Medulla oblongata (tissue), 1 donor: ENCODE results near the gene RDH11.
"Not testable (repeated sequence)": the region's sequence is repeated elsewhere in the genome, so short reads cannot be mapped to it uniquely, and the experiment has no call there.

ENCODE experiments used
- DNase-seq: peaks from one replicate; pipeline ENCODE4 v3.0.0-alpha.2; 2015; ENCODE audit errors: extremely low spot score

Gene RDH11

GRCh38 chr14:67704484-67705089 is 9.0 kb upstream of the RDH11 start:
- DNase-seq = peak; percentile 94

DNA sequence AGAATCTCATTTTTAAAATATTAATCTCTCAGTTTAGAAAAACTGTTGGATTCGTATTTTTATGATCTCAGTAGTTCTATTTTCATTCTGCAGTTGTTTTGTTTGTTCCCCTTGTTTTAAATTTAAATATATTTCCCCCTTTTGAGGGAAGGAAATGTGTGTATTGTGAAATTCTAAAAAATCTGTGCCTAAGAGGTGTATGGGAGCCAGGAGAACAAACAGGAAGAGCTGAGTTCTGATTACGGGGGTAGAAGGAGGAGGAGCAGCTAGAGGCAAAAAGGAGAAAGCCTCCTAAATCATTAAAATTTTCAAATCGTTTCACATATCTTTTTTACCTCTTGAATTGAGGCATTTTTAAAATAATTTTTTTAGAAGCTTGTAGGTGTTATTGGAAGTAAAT is 8.4 kb upstream of the RDH11 start:
- DNase-seq = peak; percentile 22

- not testable (repeated sequence) for DNase-seq
Measured at GRCh38 chr14:67701492-67701891, 5.9 kb upstream of the RDH11 start, which contains the start of gene RDH12. Gene RDH12 (plus strand): TSS chr14:67701886. CDS start chr14:67722643, 20,757 bp downstream.

- DNase-seq = no peak
Measured at GRCh38 chr14:67698179-67698578, 2.6 kb upstream of the RDH11 start.

GRCh38 chr14:67697006-67697405 is 1.4 kb upstream of the RDH11 start:
- no peak for DNase-seq

- DNase-seq = peak; percentile 55
Measured at GRCh38 chr14:67694791-67695393, 672 bp downstream of the RDH11 start.

- no peak for DNase-seq
Measured at GRCh38 chr14:67690011-67690410, 5.6 kb downstream of the RDH11 start.

DNA sequence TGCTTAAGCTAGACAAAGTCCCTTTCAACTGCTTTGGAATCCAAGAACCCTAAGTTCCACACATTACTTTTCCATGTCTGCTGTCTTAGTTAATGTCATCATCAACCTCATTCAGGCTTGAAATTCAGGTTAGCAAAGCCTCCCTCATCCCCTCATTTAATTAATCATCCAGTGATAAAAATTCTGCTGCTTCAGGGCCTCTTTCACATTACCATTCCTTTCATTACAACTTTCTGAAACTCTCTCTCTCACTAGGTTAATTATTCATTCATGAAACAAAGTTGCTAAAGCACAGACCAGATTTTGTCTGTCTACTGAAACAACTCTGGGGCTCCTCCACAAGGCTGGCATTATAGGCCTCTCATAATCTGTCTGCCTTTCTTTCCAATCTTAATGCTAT is 11.7 kb downstream of the RDH11 start:
- DNase-seq = no peak

- no peak for DNase-seq
Measured at GRCh38 chr14:67680941-67681340, 14.6 kb downstream of the RDH11 start.

- DNase-seq = no peak
Measured at GRCh38 chr14:67680121-67680602, 15.4 kb downstream of the RDH11 start.

DNA sequence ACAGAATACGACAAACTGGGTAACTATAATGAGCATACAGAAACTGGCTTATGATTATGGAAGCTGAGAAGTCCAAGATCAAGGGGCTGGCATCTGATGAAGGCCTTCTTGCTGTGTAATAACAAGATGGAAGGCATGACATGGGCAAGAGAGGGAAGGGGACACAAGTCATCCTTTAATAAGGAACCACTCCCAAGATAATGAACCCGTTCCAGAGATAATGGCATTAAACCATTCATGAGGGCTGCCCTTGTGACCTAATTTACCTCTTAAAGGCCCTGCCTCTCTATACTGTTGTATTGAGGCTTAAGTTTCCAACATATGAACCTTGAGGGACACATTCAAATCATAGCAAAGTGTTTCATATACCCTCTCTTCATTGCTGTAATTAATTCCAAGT is 16.6 kb downstream of the RDH11 start:
- no peak for DNase-seq

- no peak for DNase-seq
Measured at GRCh38 chr14:67675219-67675582, 20.4 kb downstream of the RDH11 start.

GRCh38 chr14:67674480-67675218 is 20.9 kb downstream of the RDH11 start, which contains the start of gene VTI1B:
Gene VTI1B (minus strand): TSS chr14:67674632. CDS start chr14:67674489, 143 bp downstream.
- DNase-seq = peak; percentile 84

GRCh38 chr14:67674139-67674479 is 21.5 kb downstream of the RDH11 start:
- peak; percentile 79 for DNase-seq

DNA sequence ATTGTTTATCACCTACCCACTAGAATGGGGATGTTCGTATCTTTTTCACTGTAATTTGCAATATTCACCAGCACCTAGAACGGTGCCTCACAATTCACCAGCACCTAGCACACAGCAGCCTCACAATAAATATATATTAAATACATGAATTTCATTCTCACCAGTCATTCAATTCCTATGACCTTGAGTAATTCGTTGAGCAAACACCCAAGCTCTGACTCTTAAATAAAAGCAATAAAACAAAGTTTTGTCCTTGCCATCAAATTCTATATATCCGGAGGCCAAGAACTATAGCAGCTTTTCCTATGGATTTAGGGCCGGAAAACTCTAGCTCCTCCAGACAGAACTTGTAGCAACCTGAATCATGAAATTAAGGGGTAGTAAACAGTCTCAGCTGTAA is 22.1 kb downstream of the RDH11 start:
- no peak for DNase-seq

- DNase-seq = no peak
Measured at GRCh38 chr14:67668559-67668958, 27.0 kb downstream of the RDH11 start.

GRCh38 chr14:67666750-67667449 is 28.7 kb downstream of the RDH11 start:
- DNase-seq = peak; percentile 79

DNA sequence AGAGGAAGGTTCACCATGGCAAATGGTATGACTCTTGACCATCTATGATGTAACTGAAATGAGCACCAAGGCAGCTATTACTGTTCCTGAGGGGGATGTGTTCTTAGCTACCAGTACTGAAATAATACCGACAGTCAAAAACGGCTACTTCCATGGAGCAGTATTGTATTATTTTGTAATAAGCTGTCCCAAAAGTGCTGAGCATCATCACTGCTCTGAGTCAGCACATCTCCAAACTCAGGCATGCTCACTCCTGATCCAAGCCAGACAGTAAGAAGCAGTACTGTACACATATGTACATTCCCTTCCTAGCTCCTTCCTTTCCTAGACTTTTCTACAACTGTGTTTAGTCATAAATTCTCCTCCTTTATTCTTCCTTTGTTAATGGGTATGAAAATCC is 29.7 kb downstream of the RDH11 start:
- no peak for DNase-seq

- no peak for DNase-seq
Measured at GRCh38 chr14:67663633-67664032, 31.9 kb downstream of the RDH11 start.

DNA sequence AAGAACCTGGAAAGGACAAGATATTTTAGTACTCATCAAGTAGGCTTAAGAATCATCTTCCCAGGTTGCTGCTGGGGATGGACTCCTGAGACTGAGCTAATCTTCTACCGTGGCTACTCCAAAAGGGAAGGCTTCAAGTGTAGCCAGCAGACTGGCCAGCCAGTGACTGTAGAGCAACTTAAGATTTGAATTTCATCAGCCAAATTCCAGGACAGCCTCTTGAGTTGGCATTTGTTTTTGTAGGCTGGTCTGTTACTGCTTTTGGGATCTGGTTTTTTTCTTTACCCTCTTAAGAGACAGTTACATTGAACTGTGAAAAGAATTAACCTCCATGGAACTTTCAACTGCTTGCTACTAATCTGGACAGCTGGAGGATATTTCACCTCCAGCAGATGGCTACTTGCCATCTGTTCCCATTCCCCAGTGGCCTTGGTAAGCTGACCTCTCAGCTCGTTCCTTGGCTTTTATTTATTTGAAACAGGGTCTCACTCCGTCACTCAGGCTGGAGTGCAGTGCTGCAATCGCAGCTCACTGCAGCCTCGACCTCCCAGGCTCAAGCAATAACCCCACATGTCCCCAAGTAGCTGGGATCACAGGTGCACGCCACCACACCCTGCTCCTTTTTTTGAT is 41.8 kb downstream of the RDH11 start:
- no peak for DNase-seq

GRCh38 chr14:67652189-67652588 is 43.4 kb downstream of the RDH11 start:
- no peak for DNase-seq

DNA sequence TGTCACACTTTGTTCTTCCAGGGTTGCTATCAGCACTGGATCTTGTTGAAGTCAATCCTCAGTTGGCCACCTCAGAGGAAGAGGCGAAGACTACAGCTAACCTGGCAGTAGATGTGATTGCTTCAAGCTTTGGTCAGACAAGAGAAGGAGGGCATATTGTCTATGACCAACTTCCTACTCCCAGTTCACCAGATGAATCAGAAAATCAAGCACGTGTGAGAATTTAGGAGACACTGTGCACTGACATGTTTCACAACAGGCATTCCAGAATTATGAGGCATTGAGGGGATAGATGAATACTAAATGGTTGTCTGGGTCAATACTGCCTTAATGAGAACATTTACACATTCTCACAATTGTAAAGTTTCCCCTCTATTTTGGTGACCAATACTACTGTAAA is 44.9 kb downstream of the RDH11 start:
- DNase-seq = no peak
